Thyroid gland (tissue), 4 donors: ENCODE measurements around the gene BTNL3. TPM values are rescaled to one million over a fixed set of nuclear protein-coding genes. Genes with fewer than 3 reads are reported as not detected.

Experiments used
- DNase-seq, 2 donors: peaks; one replicate each; pipeline ENCODE4 v3.0.0-alpha.2; 2019
- H3K27ac ChIP-seq, 3 donors: fragments of 200-600 bp; sonication (generic); 1 replicate in 2 of 3; 2 replicates in 1 of 3; pipeline ENCODE4 v1.5.1; 2016 to 2019; ENCODE audit warnings: mild to moderate bottlenecking in 1 of 3, moderate library complexity in 1 of 3
- H3K27me3 ChIP-seq: fragments of 200-600 bp; sonication (generic); one replicate; pipeline ENCODE4 v1.5.1; 2019
- H3K36me3 ChIP-seq, 2 donors: fragments of 200-600 bp; sonication (generic); one replicate each; pipeline ENCODE4 v1.5.1; 2016 to 2019
- H3K4me1 ChIP-seq, 2 donors: fragments of 200-600 bp; sonication (generic); one replicate each; pipeline ENCODE4 v1.5.1; 2017 to 2019
- H3K4me3 ChIP-seq, 3 donors: fragments of 200-600 bp; sonication (generic); replicated peaks in 1 of 3; 1 replicate in 2 of 3; 2 replicates in 1 of 3; pipeline ENCODE4 v1.5.1; 2016; ENCODE audit warnings: mild to moderate bottlenecking in 1 of 3
- H3K9me3 ChIP-seq: fragments of 200-600 bp; sonication (generic); one replicate; pipeline ENCODE4 v1.5.1; 2017
- CTCF ChIP-seq, 6 experiments: fragments of 200-600 bp in 3 of 6; fragments of 450-650 bp in 3 of 6; sonication (generic) in 3 of 6; IDR thresholded peaks; one replicate each; pipeline ENCODE4 v1.5.1; 2016 to 2019; ENCODE audit warnings: antibody characterized with exemption in 6 of 6, mild to moderate bottlenecking in 2 of 6, inconsistent platforms in 1 of 6, moderate library complexity in 1 of 6
- POLR2A ChIP-seq, 2 donors: fragments of 450-650 bp; IDR thresholded peaks; one replicate each; pipeline ENCODE4 v1.6.1; 2017; ENCODE audit warnings: antibody characterized with exemption in 2 of 2, mild to moderate bottlenecking in 2 of 2, moderate library complexity in 1 of 2
- WGBS, 2 donors: methylation state at CpG; one replicate each; pipeline ENCODE4 v1.1.5; 2017; 5-methylcytosine and 5-hydroxymethylcytosine counted together
- intact Hi-C: fragments of 100-400 bp; cut with DNase I; formaldehyde crosslinking; loops from one replicate; pipeline ENCODE4 v1.15.1; 2023
- total RNA-seq, 4 donors: library from RNA; depleted of rRNA; stranded (reverse); fragments of >200 nt; gene quantifications; one replicate each; pipeline ENCODE4 v1.2.3, GENCODE V29; 2016

Gene BTNL3
- total RNA-seq, 4 donors from 2014 or later, result 0.50 TPM; not detected in 3

- Histone ChIP-seq H3K4me1 (peaks cover 0 to 16% of the 10 kb centered on the region in 2 donors), H3K4me3 (no peak overlapping the region), H3K9me3 (no peaks in the 10 kb centered on the region), H3K27me3 (no peaks in the 10 kb centered on the region), H3K36me3 (no peaks in the 10 kb centered on the region), H3K27ac (no peak overlapping the region)
- no peak for DNase-seq
- intact Hi-C loops, result no loop called here
- WGBS, 2 donors, result 100% methylated on average over 1 of the region's 1 CpG; no CpG with 5 or more reads in 1 of the 2 donors
- TF ChIP-seq POLR2A (IDR thresholded peaks at IDR 0.05) (no peak), CTCF (IDR thresholded peaks at IDR 0.05) (no peak)
These were observed 35.8 kb downstream of the BTNL3 start for GRCh38 chr5:181024245-181025064.

- 81 to 89% methylated on average over 11 of the region's 11 CpGs for WGBS, 2 donors
- no peaks in the 10 kb centered on the region for H3K4me1 ChIP-seq
- no peaks in the 10 kb centered on the region for H3K9me3 ChIP-seq
- no peaks in the 10 kb centered on the region for H3K27me3 ChIP-seq
- intact Hi-C loops, result no loop called here
- TF ChIP-seq POLR2A (IDR thresholded peaks at IDR 0.05) (no peak), CTCF (IDR thresholded peaks at IDR 0.05) (no peak)
- no peaks in the 10 kb centered on the region for H3K36me3 ChIP-seq
- no peak overlapping the region for H3K27ac ChIP-seq
- no peak overlapping the region for H3K4me3 ChIP-seq
- no peak for DNase-seq
These were observed 38.9 kb downstream of the BTNL3 start for GRCh38 chr5:181027452-181028031.

GRCh38 chr5:181028032-181028819, 39.6 kb downstream of the BTNL3 start:
- no peak overlapping the region for H3K4me3 ChIP-seq
- WGBS, 2 donors, result 83% methylated on average over 25 to 26 of the region's 26 CpGs
- H3K9me3 ChIP-seq, result no peaks in the 10 kb centered on the region
- intact Hi-C loops, result no loop called here
- DNase-seq, result peak in 1 of 2 donors; percentile 24
- no peaks in the 10 kb centered on the region for H3K27me3 ChIP-seq
- H3K27ac ChIP-seq, result no peak overlapping the region
- no peaks in the 10 kb centered on the region for H3K36me3 ChIP-seq
- TF ChIP-seq CTCF (IDR thresholded peaks at IDR 0.05) (no peak), POLR2A (IDR thresholded peaks at IDR 0.05) (no peak)
- no peaks in the 10 kb centered on the region for H3K4me1 ChIP-seq

- no peak for TF ChIP-seq POLR2A (IDR thresholded peaks at IDR 0.05)
- no peak for TF ChIP-seq CTCF (IDR thresholded peaks at IDR 0.05)
- no peak for DNase-seq
- Histone ChIP-seq H3K27ac (no peak overlapping the region), H3K4me3 (no peak overlapping the region), H3K9me3 (no peaks in the 10 kb centered on the region), H3K27me3 (no peaks in the 10 kb centered on the region), H3K36me3 (no peaks in the 10 kb centered on the region), H3K4me1 (peaks cover 0 to 4% of the 10 kb centered on the region in 2 donors)
- intact Hi-C loops, result no loop called here
- WGBS, 2 donors, result 89 to 90% methylated on average over 3 of the region's 3 CpGs
These were observed 43.1 kb downstream of the BTNL3 start for GRCh38 chr5:181031716-181032115.
